ENCODE results near the gene CRYZL1. TPM values are rescaled to one million over a fixed set of nuclear protein-coding genes. Genes with fewer than 3 reads are reported as not detected.

Gene CRYZL1
- total RNA-seq, 1 experiment from 2014 or later = 43.0 TPM

GRCh38 chr21:33642896-33643657 lies 1.5 kb upstream of the CRYZL1 start:
- no TSS peak for BruUV-seq (replicated peaks)
- DNase-seq (ENCODE audit: low read depth, low spot score) (no peak), ATAC-seq (peak; percentile 1; the same call in 1 of the 2 replicates)
- H3K27me3 ChIP-seq (ENCODE audit: insufficient read depth, low read length) = no peaks in the 10 kb centered on the region
- RAD21 ChIA-PET (ENCODE audit: low non-redundant PET in 1 of 2, low total read pairs in 2 of 2, uncharacterized antibody in 2 of 2, unreplicated experiment in 2 of 2) = no interaction called here
- H3K9me3 ChIP-seq (ENCODE audit: control insufficient read depth in 1 of 2, insufficient read depth in 1 of 2, low read depth in 1 of 2, low read length in 2 of 2) = no peaks in the 10 kb centered on the region
- peak overlapping the region; percentile 78 for H3K9ac ChIP-seq (ENCODE audit: low read length)
- intact Hi-C loops (cut with micrococcal nuclease) = loop anchor here (1.0 to 10.0 kb wide), 3 partner anchors 12 to 262 kb away; partner anchors contain the start of genes GART and SON
- H3K4me3 ChIP-seq (replicated peaks in 1 of 2; ENCODE audit: low read depth in 1 of 2, low read length in 2 of 2) = peak overlapping the region; percentile 85 to 90
- peaks cover 81% of the 10 kb centered on the region for H3K79me2 ChIP-seq (ENCODE audit: insufficient read depth, low read length)
- H3K4me1 ChIP-seq (ENCODE audit: control insufficient read depth in 1 of 2, insufficient read depth in 2 of 2, low read length in 2 of 2) = peaks cover 12 to 13% of the 10 kb centered on the region in 2 experiments; a peak in 3 of 4 replicates
- H3K4me2 ChIP-seq (ENCODE audit: low read length) = peak overlapping the region; percentile 78
- H3K9me2 ChIP-seq (ENCODE audit: insufficient read depth) = no peaks in the 10 kb centered on the region
- peak overlapping the region; percentile 69; the same call in 1 of the 2 replicates for H3K27ac ChIP-seq (ENCODE audit: low read depth, low read length)
- H4K20me1 ChIP-seq (ENCODE audit: insufficient read depth) = no peaks in the 10 kb centered on the region
- POLR2A ChIA-PET = no interaction called here
- no peak overlapping the region for H2AFZ ChIP-seq (ENCODE audit: low read depth, low read length, poor library complexity, severe bottlenecking)
- CTCF ChIA-PET = no interaction called here
- no peaks in the 10 kb centered on the region for H3K36me3 ChIP-seq (ENCODE audit: control insufficient read depth in 1 of 2, insufficient read depth in 2 of 2, low read length in 2 of 2)
- no peak for TF ChIP-seq YY1 (IDR thresholded peaks at IDR 0.05; ENCODE audit: extremely low read depth, insufficient replicate concordance, low read depth, low read length)
- no peak for TF ChIP-seq POLR2A (IDR thresholded peaks at IDR 0.05; ENCODE audit: borderline replicate concordance, extremely low read depth, insufficient read depth, insufficient read length)
- no peak for TF ChIP-seq CEBPB (IDR thresholded peaks at IDR 0.05; ENCODE audit: low read depth)
- TF ChIP-seq ZFX (IDR thresholded peaks at IDR 0.05) = peak; percentile 70

DNA sequence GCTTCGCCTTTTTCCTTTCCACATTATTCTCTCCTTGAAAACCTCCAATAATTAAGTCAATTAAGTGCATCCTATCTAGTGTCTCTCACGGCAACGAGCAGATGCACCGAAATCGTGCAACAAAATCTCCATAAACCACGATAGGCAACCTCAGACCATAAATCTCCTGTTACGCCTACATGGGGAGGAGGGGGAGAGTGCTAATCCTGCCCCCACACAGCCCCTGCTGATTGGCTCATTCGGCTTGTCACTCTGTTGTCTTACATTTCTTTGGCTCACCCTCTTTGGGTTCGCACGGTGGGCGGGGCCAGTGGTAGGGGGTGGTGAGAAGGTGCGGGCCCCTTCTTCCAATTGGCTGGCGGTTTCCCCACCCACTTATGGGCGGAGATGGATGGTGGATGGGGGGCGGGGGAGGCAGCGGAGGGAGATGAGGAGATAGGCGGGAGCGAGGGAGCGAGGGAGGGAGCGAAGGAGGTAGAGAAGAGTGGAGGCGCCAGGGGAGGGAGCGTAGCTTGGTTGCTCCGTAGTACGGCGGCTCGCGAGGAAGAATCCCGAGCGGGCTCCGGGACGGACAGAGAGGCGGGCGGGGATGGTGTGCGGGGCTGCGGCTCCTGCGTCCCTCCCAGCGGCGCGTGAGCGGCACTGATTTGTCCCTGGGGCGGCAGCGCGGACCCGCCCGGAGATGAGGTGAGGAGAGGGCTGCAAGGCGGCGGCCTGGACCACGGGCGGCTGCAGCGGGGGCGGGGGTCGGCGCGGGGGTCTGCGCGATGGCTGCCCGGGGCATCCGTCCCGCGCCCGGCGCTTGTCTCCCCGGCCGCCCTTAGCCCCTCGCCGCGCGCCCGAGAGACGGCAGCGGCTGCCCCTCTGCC lies 720 bp upstream of the CRYZL1 start, which contains the start of gene ITSN1:
Gene ITSN1, plus strand, starts transcription at position 475 of the 869 bp plus-strand sequence. CDS start 76,328 bp downstream, outside the sequence.
- Histone ChIP-seq H3K27me3 (ENCODE audit: insufficient read depth, low read length) (no peaks in the 10 kb centered on the region), H3K4me1 (ENCODE audit: control insufficient read depth in 1 of 2, insufficient read depth in 2 of 2, low read length in 2 of 2) (peaks cover 12 to 13% of the 10 kb centered on the region in 2 experiments; a peak in 3 of 4 replicates), H3K79me2 (ENCODE audit: insufficient read depth, low read length) (peaks cover 80% of the 10 kb centered on the region), H3K9me2 (ENCODE audit: insufficient read depth) (no peaks in the 10 kb centered on the region), H4K20me1 (ENCODE audit: insufficient read depth) (no peaks in the 10 kb centered on the region), H3K4me2 (ENCODE audit: low read length) (peak within 1 kb of the TSS; percentile 78), H3K36me3 (ENCODE audit: control insufficient read depth in 1 of 2, insufficient read depth in 2 of 2, low read length in 2 of 2) (no peaks in the 10 kb centered on the region), H3K27ac (ENCODE audit: low read depth, low read length) (peak within 1 kb of the TSS; percentile 69), H3K9ac (ENCODE audit: low read length) (peak within 1 kb of the TSS; percentile 78), H3K9me3 (ENCODE audit: control insufficient read depth in 1 of 2, insufficient read depth in 1 of 2, low read depth in 1 of 2, low read length in 2 of 2) (no peaks in the 10 kb centered on the region), H2AFZ (ENCODE audit: low read depth, low read length, poor library complexity, severe bottlenecking) (peak within 1 kb of the TSS; percentile 58), H3K4me3 (replicated peaks in 1 of 2; ENCODE audit: low read depth in 1 of 2, low read length in 2 of 2) (peak within 1 kb of the TSS; percentile 85 to 90)
- ChIA-PET CTCF (no interaction called here), RAD21 (ENCODE audit: low non-redundant PET in 1 of 2, low total read pairs in 2 of 2, uncharacterized antibody in 2 of 2, unreplicated experiment in 2 of 2) (no interaction called here), POLR2A (interaction anchor here (0.7 kb wide), 1 partner anchor 14 kb away, joined by 3 read pairs; no protein-coding TSS in a partner anchor)
- TF ChIP-seq YY1 (IDR thresholded peaks at IDR 0.05; ENCODE audit: extremely low read depth, insufficient replicate concordance, low read depth, low read length) (peak; percentile 35), POLR2A (IDR thresholded peaks at IDR 0.05; ENCODE audit: borderline replicate concordance, extremely low read depth, insufficient read depth, insufficient read length) (peak; percentile 74), POLR2AphosphoS5 (IDR thresholded peaks at IDR 0.05; ENCODE audit: low read depth, low read length) (peak; percentile 79), FOSL1 (IDR thresholded peaks at IDR 0.05; ENCODE audit: low read depth) (no peak), TCF7L2 (IDR thresholded peaks at IDR 0.05; ENCODE audit: borderline replicate concordance, extremely low read depth, insufficient read depth, insufficient read length) (peak; percentile 24), CBX3 (IDR thresholded peaks at IDR 0.05; ENCODE audit: low read depth) (no peak)
- TF ChIP-seq, protein P1, sequence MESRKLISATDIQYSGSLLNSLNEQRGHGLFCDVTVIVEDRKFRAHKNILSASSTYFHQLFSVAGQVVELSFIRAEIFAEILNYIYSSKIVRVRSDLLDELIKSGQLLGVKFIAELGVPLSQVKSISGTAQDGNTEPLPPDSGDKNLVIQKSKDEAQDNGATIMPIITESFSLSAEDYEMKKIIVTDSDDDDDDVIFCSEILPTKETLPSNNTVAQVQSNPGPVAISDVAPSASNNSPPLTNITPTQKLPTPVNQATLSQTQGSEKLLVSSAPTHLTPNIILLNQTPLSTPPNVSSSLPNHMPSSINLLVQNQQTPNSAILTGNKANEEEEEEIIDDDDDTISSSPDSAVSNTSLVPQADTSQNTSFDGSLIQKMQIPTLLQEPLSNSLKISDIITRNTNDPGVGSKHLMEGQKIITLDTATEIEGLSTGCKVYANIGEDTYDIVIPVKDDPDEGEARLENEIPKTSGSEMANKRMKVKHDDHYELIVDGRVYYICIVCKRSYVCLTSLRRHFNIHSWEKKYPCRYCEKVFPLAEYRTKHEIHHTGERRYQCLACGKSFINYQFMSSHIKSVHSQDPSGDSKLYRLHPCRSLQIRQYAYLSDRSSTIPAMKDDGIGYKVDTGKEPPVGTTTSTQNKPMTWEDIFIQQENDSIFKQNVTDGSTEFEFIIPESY (IDR thresholded peaks at IDR 0.05; ENCODE audit: extremely low read depth, insufficient replicate concordance, low read length) = no peak
- DNase-seq (ENCODE audit: low read depth, low spot score) = peak; percentile 98
- peak; percentile 88 for ATAC-seq
- no TSS peak for BruUV-seq (replicated peaks)
- intact Hi-C loops (cut with micrococcal nuclease) = loop anchor here (1.0 to 10.0 kb wide), 3 partner anchors 13 to 263 kb away; partner anchors contain the start of genes GART and SON

All from HCT116 (cell line).